ENCODE results near the gene ARL10. TPM values are rescaled to one million over a fixed set of nuclear protein-coding genes. Genes with fewer than 3 reads are reported as not detected.

Gene ARL10, protein sequence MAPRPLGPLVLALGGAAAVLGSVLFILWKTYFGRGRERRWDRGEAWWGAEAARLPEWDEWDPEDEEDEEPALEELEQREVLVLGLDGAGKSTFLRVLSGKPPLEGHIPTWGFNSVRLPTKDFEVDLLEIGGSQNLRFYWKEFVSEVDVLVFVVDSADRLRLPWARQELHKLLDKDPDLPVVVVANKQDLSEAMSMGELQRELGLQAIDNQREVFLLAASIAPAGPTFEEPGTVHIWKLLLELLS
- polyA plus RNA-seq (ENCODE audit: insufficient read length in 4 of 4): 10 to 100 TPM in 3 of 4 donors, 1 to 10 TPM in 1; 9.7 to 17.8 (median 13.5) TPM

DNA sequence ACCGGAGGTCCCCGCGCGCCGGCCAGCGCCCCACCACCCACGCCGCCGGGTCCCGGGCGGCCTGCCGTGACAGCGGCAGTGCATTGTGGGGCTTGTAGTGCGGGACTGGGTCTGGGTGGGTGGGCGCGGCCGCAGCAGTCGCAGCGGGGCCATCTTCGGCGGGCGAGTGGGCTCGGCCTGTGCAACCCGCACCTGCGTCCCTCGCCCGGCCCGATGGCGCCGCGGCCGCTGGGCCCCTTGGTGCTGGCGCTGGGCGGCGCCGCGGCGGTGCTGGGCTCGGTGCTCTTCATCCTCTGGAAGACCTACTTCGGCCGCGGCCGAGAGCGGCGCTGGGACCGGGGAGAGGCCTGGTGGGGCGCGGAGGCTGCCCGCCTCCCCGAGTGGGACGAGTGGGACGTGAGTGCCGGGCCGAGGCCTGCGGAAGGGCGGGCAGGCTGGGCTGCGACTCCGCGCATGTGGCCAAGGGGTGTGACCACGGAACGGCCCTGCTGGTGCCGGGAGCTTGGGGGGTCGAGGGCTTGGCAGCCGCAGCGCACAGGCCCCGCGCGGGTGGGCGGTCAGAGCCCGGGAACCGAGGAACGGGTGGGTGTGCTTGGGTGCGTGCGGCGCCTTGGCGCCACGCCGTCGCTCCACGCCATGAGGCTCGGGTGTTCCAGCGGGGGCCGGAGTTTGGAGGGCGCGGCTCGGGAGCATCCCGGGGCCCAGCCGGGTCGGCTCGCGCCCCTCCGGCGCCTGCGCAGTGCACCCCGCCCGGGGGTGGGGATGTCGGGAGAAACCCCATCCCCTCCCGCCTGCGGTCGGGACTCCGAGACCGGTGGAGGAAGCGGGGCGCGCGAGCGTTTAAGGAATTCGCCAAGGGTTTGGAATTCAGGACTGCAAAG is at the start of gene ARL10:
TSS of gene ARL10 (plus strand) at position 137 of the 881 bp plus-strand sequence. CDS start at position 214, 77 bp downstream.
- peak in 2 of 4 donors; percentile 16 to 17 for DNase-seq (ENCODE audit: low read depth in 4 of 4, low spot score in 2 of 4)

DNA sequence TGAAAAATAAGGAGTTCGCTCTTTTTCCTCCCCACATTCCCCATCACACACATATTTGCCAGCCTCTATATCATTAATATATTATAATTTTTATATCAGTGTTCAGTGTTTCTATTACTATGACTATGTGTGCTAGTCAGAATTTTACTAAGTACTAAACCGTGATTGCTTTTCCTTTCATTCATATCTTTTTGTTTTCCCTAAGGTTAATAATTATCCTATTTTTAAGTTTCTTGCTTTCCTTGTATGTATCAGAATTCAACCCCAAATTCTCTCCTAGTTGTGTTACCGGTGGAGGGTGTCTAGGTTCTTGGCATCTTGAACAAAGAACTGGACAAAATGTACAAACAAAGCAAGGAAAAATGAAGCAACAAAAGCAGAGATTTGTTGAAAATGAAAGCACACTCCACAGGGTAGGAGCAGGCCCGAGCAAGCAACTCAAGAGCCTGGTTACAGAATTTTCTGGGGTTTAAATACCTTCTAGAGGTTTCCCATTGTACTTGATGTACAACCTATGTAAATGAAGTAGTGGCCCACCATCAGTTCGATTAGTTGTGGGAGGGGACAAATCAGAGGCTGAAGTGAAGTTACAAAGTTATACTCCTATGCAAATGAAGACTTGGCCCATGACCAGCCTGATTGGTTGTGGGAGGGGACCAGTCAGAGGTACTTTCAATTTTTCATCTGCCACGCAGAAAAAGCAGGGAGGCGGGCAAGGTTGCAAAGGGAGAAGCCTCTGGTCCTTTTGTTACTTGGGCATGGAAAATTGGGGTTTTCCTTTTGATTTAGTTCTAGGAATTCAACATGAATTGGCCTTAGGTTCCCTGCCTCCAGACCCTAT is 47.5 kb upstream of the ARL10 start:
- no peak for DNase-seq (ENCODE audit: low read depth in 4 of 4, low spot score in 2 of 4)

DNA sequence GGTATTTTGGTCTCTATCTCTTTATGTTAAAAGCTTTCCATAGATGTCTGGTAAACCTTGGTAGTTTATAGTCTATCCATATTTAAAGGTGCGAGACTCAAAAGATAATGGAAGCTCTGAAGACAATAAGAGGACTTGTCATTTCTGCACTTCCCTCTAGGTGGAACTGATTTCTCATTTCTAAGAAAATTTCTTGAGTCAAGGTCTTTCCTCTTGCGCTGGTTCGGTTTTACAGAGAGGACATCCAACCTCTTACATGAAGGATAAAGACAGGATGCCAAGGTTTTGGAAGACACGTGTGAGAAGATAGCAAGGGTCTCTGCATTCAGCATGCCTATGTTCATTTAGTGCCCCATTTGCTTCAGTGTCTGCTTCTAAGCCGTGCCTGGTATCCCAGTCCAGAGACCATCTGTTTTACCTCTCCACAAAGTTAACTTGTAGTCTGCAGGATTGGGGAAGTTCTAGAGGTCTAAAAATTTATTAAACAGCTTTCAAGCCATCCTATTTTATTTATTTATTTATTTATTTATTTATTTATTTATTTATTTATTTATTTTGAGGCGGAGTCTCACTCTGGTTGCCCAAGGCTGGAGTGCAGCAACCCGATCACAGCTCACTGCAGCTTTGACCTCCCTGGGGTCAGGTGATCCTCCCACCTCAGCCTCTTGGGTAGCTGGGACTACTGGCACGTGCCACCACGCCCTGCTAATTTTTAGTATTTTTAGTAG is 45.3 kb upstream of the ARL10 start:
- no peak for DNase-seq (ENCODE audit: low read depth in 4 of 4, low spot score in 2 of 4)

DNA sequence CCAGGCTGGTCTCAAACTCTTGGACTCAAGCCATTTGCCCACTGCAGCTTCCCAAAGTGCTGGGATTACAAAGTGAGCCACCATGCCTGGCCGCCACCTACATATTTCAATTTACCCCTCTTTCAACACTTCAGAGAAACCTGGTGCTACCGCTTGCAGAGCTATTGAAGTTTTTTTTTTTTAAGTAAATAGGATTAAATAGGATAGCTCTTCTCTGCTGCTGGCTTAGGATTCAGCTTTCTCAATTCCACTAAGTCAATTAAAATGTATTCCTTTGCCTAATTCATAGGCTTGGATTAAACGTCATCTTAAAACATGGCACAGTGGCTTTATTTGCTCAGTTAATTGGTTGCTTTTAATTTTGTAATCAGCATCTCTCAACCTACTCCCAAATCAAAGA is 44.7 kb upstream of the ARL10 start:
- no peak for DNase-seq (ENCODE audit: low read depth in 4 of 4, low spot score in 2 of 4)

DNA sequence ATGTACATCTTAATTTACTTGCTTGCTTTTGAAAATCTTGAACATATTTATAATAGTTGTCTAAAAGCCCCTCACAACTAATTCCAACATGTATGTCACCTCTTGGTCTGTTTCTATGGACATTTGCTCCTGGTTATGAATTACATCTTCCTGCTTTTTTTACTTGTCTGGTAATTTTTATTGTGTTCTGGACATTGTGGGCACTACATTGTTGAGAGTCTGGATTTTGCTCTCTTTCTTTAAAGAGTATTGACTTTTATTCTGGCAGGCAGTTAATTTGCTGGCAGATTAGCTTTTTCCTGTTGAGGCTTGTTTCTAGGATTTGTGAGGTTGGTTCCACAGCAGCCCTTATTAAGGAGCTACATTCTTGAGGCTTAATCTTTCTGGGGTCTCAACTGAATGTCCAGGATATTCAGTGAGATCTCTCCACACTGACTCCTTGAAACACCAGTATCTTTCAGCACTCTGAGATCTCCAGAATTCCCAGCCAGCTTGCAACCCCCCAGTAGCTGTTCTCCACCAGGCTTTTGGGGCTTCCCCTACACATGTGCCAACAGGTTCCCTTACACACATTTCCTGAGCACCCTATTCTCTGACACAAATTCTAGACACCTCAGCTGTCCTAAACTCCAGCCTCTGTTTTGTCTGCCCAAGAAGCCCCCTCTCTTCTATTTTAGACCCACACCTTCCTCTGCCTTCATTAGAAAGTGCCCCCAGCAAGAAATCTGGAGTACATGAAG is 31.1 kb upstream of the ARL10 start:
- no peak for DNase-seq (ENCODE audit: low read depth in 4 of 4, low spot score in 2 of 4)

DNA sequence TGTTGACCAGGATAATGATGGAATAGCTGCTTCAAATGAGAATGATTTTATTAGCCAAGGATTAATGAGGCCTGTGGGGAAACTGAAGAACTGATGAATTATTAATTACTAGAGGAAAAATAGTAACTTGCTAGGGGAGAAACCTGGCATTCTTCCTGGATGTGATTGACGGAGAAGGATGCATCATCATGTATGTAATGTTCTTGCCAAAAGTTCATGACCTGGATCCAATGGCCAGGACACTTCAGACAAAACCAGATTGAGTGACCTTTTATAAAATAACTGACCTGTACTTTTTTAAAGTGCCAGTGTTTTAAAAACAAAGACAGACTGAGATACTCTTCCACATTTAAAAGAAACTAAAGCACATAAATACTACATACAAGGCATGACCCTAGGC is 27.4 kb upstream of the ARL10 start:
- DNase-seq (ENCODE audit: low read depth in 4 of 4, low spot score in 2 of 4): no peak

DNA sequence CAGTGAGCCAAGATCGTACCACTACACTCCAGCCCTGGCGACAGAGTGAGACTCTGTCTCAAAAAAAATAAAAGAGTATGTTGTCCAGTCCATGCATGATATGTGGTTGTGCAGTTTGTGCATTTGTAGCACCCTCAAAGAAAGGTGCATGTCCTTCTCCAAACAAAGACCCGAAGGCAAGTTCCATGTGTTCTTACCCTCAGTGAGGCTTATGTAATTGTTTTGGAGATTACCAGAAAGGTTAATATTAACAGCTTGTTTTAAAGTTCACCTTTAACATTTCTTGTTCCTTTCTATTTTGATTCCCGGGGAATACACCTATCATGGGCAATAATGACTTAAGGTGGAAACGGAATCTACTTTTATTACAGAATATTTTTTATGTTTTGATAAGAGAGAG is 26.0 kb upstream of the ARL10 start:
- no peak for DNase-seq (ENCODE audit: low read depth in 4 of 4, low spot score in 2 of 4)

DNA sequence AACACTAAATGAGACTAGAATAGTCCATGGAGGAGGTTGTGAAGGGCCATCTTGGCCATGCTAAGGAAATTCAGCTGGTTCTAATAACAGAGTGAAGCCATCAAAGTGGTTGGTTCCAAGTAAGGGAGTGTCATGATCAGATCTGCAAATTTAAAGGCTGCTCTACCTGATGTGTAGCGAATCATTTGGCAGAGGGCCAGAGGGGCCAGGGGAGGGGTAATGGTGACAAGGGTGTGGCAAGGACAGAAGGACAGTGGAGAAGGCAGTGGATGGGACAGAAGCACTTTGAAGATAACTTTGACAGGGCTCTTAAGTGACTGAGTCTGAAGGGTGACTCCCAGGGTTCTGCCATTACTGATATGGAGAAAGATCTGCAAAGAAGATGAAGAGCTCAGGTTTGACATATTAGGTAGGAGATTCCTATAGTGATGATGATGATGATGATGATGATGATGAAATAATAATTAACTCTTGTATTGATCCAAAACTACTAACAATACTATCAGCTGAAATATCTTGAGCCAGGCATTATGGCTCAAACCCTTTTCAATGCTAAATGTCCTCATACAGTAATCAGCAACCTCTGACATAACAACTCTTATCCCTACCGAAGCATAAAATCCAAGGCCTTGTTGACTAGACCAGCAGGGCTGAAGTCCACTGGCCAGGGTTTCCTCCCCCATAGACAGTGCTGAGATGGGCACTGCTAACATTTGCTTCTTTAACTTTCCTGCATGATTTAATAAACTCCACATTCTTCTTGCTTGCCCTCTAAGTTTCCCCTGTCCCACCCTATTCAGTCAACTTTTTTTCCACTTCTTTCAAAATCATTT is 23.7 kb upstream of the ARL10 start:
- DNase-seq (ENCODE audit: low read depth in 4 of 4, low spot score in 2 of 4): no peak

DNA sequence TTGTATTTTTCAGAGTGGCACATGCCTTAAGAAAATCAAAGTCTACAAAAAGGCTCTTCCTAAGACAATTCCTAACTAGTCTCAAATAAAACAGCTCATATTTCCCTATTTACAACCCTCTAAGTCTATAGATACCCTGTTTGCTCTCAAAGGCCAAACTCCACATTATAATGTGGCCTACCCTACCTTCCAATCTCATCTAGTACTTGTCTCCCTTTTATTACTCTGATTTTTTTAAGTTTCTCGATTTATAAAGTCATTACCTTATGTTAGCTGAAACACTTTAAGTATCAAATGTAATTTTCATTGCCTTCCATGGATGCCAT is 23.2 kb upstream of the ARL10 start:
- DNase-seq (ENCODE audit: low read depth in 4 of 4, low spot score in 2 of 4): no peak

DNA sequence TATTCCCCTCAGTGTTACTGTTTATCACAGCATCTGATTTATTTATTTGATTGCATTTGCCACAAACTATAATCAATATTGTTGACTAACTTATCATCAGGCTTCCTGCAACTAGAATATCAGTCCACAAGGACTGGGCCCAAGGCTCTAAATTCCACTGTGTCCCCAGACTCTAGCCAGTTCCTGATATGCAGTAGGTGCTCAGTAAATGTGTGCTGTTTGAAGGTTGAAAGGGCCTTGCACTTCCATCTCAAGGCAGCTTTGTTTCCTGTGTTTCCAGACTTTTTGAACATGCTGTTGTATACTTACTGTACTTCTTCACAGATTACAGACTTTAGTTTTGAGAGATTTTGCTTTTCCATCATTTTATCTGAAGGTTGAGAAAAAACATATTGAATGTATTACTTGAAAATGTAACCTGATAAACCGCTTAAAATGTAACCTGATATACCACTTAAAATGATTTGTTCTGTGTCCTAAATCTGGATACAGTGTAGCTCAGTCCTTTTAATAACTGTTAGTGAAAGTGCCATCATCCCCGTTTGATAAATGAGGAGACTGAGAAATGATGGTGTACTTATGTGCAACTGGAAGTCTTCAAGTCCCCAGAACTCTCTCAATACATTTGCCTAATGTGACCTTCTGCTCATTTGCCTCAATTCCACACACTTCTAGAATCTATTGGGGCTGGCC is 22.4 kb upstream of the ARL10 start:
- DNase-seq (ENCODE audit: low read depth in 4 of 4, low spot score in 2 of 4): no peak

DNA sequence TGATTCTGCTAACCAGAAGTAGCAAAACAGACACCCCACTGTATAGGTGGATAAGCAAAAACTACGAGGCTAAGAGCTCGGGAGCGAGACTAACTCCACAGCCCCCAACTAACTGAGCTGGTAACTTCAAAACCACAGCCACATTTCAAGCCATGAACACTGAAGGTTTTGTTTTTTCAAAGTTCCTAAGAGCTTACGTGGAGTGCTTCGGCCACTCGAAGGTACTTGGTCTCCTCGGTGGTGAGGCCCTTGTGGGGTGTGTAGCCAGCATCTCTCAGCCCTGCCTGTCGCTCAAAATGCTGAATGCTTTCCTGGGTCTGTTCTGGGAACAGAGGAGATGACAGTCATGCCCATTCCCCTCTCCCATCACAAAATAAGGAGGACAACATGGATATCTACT is 14.9 kb upstream of the ARL10 start:
- no peak for DNase-seq (ENCODE audit: low read depth in 4 of 4, low spot score in 2 of 4)

DNA sequence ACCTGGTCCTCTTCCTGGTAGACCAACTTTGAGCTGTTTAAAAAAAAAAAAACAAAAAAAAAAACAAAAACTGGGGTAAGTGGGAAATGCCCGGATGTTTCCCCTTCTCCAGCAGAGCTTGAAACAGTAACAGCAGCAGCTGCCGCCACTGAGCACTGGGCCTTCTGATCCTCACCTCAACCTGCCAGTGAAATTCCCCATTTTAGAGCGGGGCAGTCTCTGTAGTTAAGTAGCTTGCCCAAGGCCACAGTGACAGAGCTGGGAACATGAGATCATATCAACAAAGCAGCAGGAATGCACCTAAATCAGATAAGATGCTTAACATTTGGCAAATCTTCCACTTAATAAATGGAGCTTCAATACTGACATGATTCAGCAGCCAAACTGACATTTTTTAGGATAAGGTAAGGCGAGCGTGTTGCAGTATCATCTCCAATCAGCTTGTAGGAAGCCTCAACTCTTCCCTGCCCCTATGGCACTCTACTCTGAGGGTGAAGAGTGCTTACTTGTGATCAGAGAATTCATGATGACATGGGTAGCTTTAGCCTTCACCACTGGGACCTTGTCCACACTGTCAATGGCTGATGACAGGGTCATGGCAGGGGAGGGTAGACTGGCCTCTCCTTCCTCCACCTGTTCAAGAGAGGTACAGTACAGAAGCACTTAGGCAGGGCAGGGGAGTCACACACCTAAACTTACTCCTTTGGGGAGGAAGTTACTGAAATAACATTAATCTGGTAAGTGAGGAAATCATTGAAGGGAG is 13.0 kb upstream of the ARL10 start:
- DNase-seq (ENCODE audit: low read depth in 4 of 4, low spot score in 2 of 4): no peak

DNA sequence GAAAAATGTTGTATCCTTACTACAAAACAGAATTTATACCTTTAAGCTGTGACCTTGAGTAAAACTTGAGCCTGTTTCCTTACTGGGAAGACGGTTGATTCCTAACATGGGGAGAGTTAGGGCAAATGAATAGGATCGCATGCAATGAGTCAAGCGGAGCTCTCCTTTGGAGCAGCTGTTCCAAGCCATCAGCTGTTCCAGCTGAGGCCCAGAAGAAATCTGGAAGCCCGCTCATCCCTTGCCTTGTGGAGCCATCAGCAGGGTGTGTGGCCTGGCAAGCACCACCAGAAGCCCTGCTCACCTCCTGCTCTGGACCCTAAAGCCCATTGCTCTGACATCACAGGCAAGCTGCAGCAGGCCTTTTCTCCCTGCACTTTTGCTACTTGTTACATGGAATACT is 11.8 kb upstream of the ARL10 start:
- no peak for DNase-seq (ENCODE audit: low read depth in 4 of 4, low spot score in 2 of 4)

DNA sequence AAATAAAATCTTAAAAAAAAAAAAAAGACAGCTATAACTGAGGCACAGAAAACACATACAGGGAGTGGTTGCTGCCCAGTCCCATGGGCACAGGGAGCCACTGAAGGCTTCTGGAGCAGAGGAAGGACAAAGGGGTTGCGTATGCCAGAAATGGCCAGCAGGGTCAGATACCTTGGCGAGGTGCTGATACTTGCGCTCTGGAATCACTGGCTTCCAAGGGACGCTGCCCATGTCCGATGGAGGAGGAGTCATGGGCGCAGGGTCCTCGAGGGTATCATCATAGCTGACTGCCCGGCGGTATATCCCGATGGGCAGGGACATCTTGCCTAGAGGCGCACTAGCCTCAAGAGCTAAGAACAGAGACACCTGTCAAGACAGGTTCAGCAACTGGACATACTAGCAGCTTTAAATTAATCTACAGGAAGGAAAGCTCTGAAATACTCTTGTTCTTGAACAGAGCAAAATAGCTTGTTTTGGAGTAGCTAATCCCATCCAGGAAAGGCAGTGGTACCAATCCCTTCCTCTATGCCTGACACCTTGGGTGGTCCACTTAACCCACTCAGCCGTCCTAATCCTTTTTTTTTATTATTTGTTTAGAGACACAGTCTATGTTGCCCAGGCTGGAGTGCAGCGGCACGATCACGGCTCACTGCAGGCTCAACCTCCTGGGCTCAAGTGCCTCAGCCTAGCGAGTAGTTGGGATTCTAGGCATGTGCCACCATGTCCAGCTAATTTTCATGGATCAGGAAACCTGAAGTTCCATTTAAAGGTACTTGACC is 9.7 kb upstream of the ARL10 start:
- DNase-seq (ENCODE audit: low read depth in 4 of 4, low spot score in 2 of 4): no peak

DNA sequence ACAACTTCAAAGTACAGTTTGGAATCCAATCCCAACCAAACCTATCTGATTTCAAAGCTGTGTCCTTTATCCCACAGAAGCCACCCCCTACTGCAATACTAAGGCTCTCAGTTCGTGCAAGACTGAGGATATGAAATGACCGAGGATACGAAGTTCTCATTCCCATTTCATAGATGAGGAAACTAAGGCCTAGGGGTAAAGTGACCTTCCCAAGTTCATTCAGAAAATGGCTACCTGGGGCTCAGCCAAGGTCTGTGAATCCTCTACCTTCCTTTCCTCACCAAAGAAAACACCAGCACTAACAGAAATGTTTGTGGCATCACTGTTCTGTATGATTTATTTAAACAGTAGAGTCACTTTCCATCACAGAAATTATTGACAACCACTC is 9.1 kb upstream of the ARL10 start:
- DNase-seq (ENCODE audit: low read depth in 4 of 4, low spot score in 2 of 4): no peak

DNA sequence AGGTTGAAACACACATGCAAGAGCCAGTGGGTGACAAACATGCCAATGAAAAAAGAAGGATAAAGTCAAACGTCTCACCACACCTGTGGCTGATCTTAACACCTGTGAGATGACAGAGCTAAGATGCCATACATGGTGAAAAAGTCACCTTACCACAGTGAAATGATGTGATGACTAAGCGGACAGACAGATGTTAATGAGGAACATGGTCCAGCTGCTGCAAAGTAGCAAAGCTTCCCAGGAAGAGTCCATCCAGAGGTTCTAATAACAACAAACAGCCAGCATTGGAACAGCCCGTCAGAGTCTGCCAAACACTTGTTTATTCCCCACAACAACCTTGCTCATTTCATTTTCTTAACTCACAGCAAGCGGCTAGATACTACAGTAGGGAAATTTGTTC is 5.6 kb upstream of the ARL10 start:
- no peak for DNase-seq (ENCODE audit: low read depth in 4 of 4, low spot score in 2 of 4)

DNA sequence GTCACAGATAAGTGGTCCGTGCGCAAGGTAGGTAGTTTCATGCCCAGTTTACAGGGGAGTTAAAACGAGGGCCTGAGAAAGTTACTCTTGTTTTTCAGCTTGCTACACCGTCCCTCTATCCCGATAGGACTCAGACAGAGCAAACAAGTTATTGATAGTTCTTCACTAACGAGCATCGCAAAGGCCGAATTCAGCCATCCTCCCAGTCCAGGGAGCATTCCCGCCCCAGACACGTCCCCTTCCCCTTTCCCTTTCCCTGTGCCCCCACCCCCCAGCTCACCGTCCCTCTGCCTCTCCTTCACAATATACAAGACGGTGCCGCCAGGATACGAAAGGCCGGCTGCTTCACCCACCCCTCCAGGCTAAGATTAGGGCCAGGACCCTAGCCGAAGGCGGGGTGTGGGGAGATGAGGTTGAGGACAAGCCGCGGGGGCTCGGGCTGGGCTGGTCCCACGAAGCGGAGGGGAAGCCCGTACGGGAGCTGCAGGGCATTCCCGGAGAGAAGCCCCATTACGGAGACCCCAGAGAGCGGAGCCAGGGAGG is 4.3 kb upstream of the ARL10 start:
- DNase-seq (ENCODE audit: low read depth in 4 of 4, low spot score in 2 of 4): peak in 1 of 4 donors; percentile 14

All from left renal cortex interstitium (tissue), 4 donors.